Right renal pelvis (tissue), 4 donors: Measurements from ENCODE around the gene TSPO. TPM values are rescaled to one million over a fixed set of nuclear protein-coding genes. Genes with fewer than 3 reads are reported as not detected.

Source experiments
- DNase-seq, 4 donors: peaks; one replicate each; pipeline ENCODE4 v3.0.0-alpha.2; 2013; ENCODE audit warnings: low read depth in 4 of 4, low spot score in 3 of 4, missing footprints in 1 of 4
- polyA plus RNA-seq, 4 donors: library from polyadenylated mRNA; unstranded; fragments of 120-200 nt; gene quantifications; one replicate each; pipeline ENCODE4 v1.2.1, GENCODE V29; 2013; ENCODE audit not compliant: insufficient read length in 4 of 4

Gene TSPO
- polyA plus RNA-seq, 4 donors: 20.9 to 40.6 (median 22.4) TPM

DNA sequence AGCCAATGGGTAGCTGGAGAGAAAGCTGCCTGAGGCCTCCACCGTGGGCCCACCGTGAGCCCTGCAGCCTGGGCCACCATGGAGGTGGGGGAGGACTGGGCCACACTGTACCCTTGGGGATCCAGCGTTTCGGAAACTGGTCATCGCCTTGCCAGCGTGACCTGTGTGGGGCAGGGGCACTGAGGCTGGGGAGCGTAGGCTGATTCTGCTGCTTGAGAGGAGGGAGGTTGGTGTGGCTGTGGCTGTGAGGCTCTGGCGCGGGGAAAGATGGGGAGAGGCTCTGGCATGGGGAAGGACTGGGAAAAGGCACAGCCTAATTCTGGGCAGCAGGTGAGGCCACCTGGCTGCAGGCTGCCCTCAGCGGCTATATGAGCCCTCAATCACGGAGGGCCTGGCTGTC, 48.2 kb downstream of the TSPO start:
- DNase-seq: no peak

DNA sequence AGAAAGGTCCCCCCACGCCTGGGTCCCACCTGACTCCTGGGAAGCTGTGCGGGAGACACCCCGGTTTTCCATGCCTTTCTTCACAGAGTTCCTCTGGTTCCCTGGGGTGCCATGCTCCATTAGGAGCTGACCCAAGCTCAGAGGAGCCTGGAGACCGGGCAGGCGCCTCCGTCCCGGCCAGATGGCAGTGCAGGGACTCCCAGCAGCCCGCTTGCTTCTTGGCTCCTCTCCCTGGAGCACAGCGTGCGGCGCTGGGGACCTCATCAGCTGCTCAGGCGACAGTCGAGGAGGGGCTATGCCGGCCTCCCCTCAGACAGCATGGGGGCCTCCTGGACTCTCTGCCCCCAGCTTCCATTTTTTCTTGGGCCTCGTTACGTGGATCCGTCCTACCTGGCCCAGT, 48.7 kb downstream of the TSPO start:
- no peak for DNase-seq

DNA sequence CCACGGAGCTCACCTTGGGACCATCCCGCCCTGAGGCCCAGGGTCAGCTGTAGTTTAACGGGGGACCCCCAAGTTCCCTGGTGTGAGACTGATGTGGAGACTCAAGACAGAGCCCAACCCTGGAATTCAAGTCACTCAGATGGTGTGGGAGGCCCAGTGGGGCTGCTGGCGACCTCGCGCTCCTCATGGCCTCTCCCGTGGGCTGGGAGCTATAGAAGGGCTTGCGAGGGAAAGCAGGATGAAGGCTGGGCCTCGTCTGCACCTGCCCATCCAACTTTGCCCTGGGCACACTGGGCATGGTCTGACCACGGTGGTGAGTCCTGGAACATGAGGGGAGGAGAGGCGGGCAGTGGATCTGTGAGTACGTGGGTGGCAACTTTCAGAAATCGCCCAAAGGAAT, 49.2 kb downstream of the TSPO start:
- DNase-seq: no peak

DNA sequence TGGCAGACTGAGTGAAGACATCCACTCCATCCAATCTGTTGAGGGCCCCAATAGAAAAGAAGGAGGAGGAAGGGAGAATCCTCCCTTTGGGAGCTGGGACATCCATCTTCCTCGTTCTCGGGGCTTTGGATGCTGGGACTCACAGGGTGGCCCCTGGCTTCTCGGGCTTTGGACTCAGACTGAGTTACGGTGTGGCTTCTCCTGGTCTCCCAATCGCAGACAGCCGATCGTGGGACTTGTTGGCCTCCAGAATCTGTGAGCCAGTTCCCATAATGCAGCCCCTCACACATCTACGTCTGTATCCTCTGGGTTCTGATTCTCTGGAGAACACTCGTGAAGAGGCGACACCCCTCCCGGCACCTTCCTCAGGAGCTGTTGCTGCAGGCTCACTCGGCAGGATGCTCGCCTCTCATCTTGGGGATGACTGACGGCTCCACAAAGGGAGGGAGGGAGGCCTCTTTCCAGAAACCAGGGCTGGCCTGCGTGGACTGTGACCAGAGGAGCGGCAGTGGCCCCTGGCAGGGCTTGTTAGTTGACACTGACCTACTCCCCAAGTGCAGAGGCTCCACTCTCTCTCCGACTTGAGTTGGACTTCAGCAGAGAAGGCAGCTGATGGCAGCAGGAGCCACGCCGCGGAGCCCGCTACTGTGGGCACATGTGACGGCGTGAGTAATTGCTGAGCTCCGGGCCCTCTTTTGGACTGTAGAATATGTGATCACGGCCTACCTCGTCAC, 50.3 kb downstream of the TSPO start:
- no peak for DNase-seq

DNA sequence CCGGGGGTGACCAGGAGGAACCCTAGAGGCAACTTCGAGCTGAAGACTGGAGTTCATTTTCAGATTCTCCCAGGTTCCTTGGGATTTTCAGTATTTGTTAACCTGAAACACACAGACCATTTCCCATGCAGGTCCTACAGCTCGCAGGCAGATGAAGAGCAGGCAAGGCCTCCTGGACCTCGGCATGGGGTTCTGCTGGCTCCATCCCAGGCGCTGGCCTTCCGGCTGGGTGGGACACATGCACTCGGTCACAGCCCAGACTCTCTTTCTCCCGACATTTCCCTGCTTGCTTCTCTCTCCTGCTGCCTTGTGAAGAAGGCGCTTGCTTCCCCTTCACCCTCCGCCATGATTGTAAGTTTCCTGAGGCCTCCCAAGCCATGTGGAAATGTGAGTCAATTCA, 51.0 kb downstream of the TSPO start:
- no peak for DNase-seq

DNA sequence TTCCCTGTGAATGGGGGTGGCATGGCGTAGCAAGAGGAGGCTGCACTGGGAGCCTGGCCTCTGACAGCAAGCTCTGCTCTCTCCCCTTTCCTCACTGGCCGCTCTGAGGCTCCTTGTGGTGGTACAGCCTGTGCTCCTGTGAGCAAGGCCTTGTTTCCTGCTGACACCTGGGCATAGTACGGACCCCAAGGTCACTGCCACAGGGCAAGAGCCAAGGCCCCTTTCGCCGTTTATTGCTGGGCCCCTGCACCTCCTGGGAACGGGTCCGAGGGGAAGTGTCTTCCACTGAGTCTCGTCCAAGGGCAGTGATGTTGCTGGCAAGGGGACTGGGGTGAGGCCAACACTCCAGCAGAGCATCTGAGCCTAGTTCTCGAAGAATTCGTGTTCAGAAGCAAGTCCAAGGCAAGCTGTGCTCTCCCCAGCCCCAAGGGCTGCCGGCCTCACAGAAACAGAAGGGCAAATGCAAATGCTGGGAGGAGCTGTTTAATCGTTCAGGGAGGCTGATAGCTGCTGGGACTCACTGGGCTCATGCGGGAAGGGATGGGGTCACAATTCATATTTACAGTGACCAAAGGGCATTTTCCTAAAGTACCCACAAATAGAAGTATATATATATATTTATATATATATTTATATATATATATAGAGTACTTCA, 51.5 kb downstream of the TSPO start:
- DNase-seq: no peak

DNA sequence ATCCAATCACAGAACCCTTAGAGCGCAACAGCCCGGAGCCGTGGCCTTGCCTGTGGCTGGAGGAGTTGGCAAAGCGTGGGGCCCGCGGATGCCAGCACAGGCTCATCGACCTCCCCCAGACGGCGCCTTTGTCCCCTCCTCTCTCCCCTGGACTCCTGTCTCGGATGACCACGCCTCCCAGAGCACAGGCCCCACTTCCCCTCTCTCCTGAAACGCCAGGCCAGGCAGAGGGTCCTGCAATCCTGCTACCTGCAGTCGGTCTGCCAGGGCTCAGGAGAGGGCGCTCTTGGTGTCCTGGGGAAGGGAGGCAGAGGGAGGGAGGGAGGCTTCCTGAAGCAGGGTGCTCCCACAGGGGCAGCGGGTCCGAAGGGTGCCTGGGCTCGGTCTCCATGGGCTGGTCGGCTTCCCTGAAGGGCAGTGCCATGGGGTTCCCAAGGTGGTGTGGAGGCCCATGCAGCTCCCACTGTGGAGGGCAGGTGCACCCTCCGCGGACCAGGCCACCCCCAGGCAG, 52.2 kb downstream of the TSPO start:
- peak in 1 of 4 donors; percentile 62 for DNase-seq

DNA sequence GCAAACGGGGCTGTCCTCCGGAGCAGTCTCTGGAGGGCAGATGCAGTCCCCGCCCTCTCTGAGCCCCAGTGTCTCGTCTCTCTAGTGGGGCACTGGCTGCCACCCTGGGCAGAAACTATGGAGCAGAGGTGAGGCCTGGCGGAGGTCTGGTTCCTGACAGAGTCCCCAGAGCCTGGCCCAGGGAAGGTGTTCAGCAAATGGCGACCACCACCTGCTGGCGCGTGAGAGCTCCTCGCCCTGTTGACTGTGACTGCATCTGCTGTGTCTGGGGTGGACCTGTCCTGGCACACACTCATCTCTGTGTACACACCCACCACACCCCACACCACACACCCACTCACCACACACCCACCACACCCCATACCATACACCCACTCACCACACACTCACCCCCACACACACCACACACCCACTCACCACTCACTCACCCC, 53.9 kb downstream of the TSPO start:
- no peak for DNase-seq

DNA sequence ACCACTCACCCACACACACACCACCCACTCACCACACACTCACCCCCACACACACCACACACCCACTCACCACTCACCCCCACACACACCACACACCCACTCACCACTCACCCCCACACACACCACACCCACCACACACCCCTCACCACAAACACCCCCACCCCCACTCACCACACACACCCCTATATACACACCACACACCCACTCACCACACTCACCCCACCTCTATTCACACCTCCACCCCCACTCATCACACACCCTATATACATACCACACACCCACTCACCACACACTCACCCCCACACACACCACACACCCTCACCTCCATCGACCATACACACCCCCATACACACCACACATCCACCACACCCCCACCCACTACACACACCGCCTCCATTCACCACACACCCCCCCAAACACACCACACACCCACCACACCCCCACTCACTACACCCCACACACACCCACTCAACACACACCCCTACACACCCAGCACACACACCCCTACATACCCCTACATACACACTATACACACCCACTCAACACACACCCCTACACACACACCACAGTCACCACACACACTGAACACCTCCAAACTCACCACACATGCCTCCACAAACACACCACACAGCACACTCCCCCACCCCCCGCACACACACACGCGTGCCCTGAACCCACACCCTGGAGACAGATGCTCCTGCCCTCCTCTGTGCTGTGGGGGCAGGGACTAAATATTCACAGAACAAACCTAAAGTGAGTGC, 54.6 kb downstream of the TSPO start:
- no peak for DNase-seq

DNA sequence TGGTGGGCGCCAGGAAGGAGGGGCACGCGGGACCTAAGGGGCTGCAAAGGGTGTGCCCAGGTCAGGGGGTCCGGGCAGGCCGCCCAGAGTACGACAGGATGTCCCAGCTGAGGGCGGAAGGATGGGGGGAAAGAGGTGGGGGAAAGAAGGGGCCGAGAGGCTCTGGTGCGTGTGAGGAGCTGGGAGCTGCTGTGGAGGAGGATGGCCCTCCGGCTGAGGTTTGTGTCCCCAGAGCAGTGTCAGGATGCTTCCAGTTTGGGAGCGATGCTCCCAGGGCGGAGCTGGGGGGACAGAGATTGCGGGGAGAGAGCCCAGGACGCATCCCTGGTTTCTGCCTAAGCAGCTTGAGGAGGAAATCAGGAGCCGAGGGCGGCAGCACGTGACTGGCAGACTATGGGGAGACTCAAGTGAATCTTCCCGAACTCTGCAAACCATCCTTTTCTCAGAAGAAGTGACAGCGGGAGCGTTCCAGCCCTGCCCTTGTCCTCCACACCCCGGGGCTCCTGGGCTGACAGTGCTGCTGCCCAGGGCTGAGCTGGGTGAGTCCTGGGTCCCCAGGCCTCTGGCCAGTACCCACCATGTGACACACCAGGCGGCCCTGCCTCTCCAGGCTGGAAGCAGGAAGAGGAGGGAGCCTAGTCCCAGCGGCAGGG, 55.3 kb downstream of the TSPO start:
- no peak for DNase-seq

DNA sequence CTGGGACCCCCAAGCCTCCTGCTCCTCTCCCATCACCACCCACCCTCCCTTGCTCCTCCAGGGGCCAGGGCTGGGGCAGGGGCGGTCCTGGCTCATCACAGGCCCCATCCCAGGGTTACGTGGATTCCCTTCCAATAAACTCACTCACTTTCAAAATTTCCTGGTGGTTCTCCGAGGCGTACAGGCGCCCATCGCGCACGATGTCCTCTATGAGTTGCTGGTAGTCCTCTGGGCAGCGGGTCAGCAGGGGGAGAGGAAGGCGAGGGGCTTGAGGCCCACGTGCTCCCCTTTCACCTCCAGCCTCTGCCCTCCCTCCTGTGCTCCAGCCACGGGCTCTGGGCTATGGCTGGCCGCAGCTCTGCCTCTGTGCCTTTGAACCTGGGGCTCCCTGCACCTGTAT, 56.0 kb downstream of the TSPO start:
- DNase-seq: no peak

DNA sequence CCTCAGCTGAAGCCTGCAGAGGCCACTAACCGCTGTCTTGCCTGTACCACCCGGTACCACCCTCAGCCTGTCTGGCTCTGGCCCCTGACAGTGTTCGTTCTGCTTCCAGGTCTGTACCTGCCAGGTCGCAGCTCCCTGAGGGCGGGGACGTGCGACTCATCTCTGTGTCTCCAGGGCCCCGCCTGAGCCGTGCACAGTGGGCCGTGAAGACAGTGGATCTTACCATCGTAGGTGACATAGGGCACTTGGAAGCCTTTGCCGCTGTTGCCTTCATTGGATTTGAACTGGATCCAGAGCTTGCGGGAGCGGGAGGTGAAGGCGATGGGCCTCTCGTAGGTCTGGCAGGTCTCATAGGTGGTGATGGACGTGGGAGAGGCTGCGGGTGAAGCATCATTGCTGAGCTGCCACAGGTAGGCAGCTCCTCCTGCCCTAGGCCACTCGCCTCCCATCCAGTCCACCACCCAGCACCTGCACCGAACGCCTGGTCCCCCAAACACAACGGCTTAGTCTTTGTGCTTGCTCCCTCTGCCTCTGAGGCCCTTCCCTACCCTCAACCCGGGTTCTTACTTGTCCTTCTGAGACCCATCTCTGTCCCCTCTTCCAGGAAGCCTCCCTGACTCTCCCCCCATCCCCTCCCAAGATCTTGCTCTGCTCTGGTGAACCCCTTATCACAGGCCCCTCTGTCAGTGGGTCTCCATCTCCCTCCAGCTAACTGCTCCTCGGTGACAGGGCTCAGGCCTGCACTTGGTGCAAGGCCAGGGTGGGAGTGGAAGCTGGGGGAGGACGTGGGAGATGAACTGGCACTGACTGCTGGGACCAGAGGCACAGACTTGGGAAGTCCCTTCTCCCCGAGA, 56.7 kb downstream of the TSPO start:
- DNase-seq: no peak

DNA sequence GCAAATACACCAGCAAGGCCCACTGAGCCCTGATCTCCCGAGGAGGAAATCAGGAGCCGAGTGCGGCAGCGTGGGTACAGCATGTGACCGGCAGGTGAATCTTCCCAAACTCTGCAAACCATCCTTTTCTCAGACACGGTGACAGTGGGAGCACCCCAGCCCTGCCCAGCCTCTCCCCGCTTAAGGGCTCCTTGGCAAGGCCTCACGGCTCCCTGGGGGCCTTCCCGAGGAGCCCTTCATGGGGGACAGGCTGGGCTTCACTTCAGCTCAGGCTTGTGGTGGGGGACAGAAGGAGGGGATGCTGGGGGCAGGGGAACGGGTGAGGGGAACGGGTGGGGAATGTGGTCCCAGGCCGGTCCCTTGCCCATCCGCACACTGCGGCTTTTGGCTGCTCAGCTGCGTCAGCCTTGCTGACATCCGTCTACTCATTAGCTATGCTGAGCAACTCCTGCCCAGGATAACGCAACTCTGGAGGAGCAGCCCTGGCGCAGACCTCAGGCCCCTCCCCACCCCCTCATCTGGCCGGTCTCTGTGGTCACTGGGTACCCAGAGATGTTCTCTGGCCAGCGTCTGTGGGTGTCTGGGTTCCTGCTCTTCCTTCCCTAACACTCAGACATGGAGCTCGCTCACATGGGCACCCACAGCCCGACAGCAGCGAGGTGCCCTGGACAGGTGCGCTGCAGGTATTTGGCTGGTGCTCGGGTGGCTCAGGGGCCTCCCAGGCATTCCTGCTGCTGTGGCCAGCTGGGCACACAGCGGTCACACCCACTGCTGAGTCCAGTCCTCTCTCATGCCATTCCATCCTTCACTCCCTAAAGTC, 57.6 kb downstream of the TSPO start:
- DNase-seq: no peak

DNA sequence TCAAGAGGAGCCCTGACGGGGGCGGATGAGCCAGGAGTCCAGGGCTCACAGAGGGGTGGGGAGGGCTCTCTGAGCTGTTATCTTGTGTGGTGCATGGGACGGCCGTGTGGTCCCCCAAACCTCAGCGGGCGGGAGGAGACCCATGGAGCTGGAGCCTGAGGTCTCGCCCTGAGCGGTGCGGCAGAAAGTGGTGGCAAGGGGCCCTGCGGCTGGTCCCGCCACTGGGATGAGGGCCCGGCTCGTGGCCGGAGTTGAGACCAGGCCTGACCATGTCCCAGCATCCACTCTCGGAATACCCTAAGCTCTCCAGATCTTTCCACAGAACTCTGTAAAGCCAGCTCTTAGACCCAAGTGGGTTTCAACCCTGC, 58.1 kb downstream of the TSPO start:
- no peak for DNase-seq

DNA sequence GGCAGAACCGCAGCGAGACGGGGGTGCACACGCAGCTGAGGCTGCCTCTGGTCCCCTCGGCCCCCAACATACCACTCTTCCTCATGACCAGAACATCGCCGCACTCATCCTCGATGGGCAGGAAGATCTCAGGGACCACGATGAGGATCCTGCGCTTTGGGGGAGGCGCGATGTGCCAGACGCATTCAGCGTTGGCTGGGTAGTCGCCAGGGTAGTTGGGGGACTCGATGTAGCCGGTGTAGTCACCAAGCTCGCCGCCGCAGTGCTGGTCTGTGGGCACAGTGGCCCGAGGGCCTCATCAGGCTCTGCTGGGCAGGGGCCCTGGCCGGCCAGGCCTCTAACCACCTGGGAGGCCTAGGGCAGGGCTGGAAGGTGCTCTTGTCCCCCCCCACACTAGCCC, 58.6 kb downstream of the TSPO start:
- no peak for DNase-seq

DNA sequence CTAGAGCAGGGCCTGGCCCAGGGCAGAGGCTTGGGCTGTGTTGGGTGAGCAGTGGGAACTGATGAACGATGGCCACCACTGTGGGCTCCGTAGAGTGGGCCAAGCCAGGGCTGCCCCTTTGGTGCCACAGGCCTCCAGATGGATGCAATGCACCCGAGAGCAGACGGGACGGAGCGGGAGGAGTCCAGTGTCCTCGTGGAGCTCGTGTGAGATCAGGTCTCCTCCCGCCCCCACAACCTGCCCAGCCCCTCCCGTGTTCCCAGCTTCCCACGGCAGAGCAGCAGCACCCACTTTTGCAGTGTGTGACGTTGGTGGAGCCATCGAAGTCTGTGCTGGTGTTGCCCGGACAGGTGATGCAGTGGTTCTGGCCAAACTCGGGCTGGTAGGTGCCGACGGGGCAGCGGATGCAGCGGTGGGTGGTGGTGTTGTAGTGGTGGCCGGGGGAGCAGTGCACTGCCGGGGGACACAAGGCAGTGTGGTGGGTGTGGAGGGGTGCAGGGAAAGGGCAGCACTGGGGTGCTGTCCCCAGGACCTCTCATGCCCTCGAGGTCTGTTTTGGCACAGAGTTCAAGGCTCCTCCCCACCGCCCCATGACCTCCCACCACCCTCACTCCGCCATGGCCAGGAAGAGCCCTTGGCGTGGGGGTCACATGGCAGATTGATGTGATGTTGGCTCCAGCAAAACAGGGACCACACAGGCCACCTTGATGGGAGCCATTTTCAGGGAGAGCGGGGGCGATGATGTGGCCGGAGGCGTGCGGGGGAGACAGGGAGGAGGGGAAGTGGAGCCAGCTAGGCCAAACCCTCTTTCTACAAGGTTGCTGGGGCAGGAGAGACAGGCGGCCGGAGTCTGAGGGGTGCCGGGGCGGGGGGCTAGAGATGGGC, 59.5 kb downstream of the TSPO start:
- no peak for DNase-seq

DNA sequence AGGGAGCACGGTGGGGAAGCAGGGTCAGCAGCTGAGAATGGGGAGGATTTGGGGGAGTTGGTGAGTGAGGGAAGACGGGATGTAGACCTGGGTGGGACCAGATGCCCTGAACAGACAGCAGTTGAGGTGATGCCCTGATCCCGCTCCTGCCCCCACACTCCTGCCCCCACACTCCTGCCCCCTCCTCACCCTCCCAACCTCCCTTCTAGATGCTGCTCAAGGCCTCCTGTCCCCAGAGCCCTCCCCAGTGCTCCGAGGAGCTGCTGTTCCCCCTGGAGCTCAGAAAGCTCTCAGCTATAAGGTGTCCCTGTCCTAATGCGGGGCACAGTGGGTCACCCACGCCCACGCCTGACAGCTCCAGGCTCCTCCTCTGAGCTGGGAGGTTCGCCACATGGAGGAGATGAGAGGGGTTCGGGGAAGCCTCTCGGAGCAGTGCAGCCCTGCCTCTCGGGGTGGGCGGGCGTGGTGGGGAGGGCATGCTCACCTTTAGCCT, 60.6 kb downstream of the TSPO start:
- no peak for DNase-seq

DNA sequence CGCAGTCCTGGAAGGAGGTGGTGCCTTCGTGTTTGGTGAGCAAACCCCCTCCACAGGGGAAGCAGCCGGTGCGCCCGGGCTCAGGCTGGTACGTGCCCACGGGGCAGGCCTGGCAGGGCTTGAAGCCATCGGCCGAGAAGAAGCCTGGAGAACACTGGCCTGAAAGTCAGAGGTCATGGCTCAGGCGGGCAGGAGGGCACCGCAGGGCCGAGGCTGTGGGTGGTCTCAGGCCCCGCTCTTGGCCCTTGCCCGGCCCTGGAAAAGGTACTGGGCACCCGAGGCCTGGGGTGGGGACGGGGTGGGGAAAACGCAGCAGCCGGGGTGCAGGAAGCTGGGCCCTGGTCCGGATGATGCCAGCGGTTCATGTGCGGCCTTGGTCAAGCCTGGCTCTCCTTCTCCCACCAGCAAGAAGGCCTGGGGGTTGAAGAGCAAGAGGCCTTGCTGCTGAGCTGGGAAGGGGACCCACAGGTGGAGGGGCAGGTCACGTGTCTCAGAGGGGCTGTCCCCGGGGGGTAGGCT, 61.1 kb downstream of the TSPO start:
- no peak for DNase-seq
